ENCODE measurements around the gene VEPH1.

GRCh38 chr3:157477441-157477840 is 25.8 kb downstream of the VEPH1 start:
- no peak for TF ChIP-seq CTCF (IDR thresholded peaks at IDR 0.05; ENCODE audit: low read depth, low read length, poor library complexity, severe bottlenecking)
- TF ChIP-seq EZH2phosphoT487 (IDR thresholded peaks at IDR 0.05; ENCODE audit: borderline replicate concordance, low read length): no peak

All from DOHH2 (cell line).